ENCODE data around the gene IFT122. TPM values are rescaled to one million over a fixed set of nuclear protein-coding genes. Genes with fewer than 3 reads are reported as not detected.
"Not testable (repeated sequence)": the region's sequence is repeated elsewhere in the genome, so short reads cannot be mapped to it uniquely, and the experiment has no call there.

Gene IFT122
- total RNA-seq, 1 donor from 2014 or later, result 20.6 TPM

GRCh38 chr3:129543999-129544398, 104.0 kb downstream of the IFT122 start:
- Mint-ChIP-seq H3K27me3 (ENCODE audit: unreplicated experiment) (peaks cover 5% of the 10 kb centered on the region), H3K27ac (ENCODE audit: unreplicated experiment) (no peak overlapping the region), H3K4me3 (ENCODE audit: unreplicated experiment) (no peak overlapping the region), H3K36me3 (ENCODE audit: unreplicated experiment) (no peaks in the 10 kb centered on the region), H3K4me1 (ENCODE audit: low read depth, unreplicated experiment) (peaks cover 4% of the 10 kb centered on the region), H3K9me3 (ENCODE audit: unreplicated experiment) (peaks cover 5% of the 10 kb centered on the region)
- TF ChIP-seq CTCF (IDR thresholded peaks at IDR 0.05; ENCODE audit: partially characterized antibody, unreplicated experiment), result no peak
- DNase-seq, result no peak

- H3K4me3 Mint-ChIP-seq (ENCODE audit: unreplicated experiment); H3K4me1 Mint-ChIP-seq (ENCODE audit: low read depth, unreplicated experiment); H3K27me3 Mint-ChIP-seq (ENCODE audit: unreplicated experiment): not testable (repeated sequence)
Observed at GRCh38 chr3:129545951-129546350, 105.9 kb downstream of the IFT122 start.

DNA sequence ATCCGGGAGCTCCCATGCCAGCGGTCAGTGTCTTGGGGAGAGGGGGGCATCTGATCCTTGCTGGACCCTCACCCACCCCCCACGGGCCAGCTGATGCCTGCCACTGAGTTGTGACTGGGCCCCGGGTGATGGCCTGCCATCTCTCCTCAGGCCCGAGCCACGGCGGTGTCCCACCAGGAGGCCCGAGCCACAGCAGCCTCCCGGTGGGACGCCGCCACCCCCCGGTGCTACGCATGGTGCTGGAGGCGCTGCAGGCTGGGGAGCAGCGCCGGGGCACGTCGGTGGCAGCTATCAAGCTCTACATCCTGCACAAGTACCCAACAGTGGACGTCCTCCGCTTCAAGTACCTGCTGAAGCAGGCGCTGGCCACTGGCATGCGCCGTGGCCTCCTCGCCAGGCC, 107.2 kb downstream of the IFT122 start:
- no peak overlapping the region for H3K4me3 Mint-ChIP-seq (ENCODE audit: unreplicated experiment)
- H3K27ac Mint-ChIP-seq (ENCODE audit: unreplicated experiment), result no peak overlapping the region
- peaks cover 2% of the 10 kb centered on the region for H3K4me1 Mint-ChIP-seq (ENCODE audit: low read depth, unreplicated experiment)
- H3K36me3 Mint-ChIP-seq (ENCODE audit: unreplicated experiment), result no peaks in the 10 kb centered on the region
- TF ChIP-seq CTCF (IDR thresholded peaks at IDR 0.05; ENCODE audit: partially characterized antibody, unreplicated experiment), result no peak
- H3K9me3 Mint-ChIP-seq (ENCODE audit: unreplicated experiment), result no peaks in the 10 kb centered on the region
- H3K27me3 Mint-ChIP-seq (ENCODE audit: unreplicated experiment), result peaks cover 9% of the 10 kb centered on the region
- DNase-seq, result no peak

More at GRCh38 chr3:129545951-129546350, 105.9 kb downstream of the IFT122 start:
- DNase-seq; H3K36me3 Mint-ChIP-seq (ENCODE audit: unreplicated experiment); H3K27ac Mint-ChIP-seq (ENCODE audit: unreplicated experiment); H3K9me3 Mint-ChIP-seq (ENCODE audit: unreplicated experiment): not testable (repeated sequence)

GRCh38 chr3:129548104-129548965, 108.3 kb downstream of the IFT122 start:
- TF ChIP-seq CTCF (IDR thresholded peaks at IDR 0.05; ENCODE audit: partially characterized antibody, unreplicated experiment), result no peak
- Mint-ChIP-seq H3K4me1 (ENCODE audit: low read depth, unreplicated experiment) (peaks cover 7% of the 10 kb centered on the region), H3K36me3 (ENCODE audit: unreplicated experiment) (no peaks in the 10 kb centered on the region), H3K4me3 (ENCODE audit: unreplicated experiment) (no peak overlapping the region), H3K27me3 (ENCODE audit: unreplicated experiment) (peaks cover 13% of the 10 kb centered on the region), H3K9me3 (ENCODE audit: unreplicated experiment) (peaks cover 2% of the 10 kb centered on the region), H3K27ac (ENCODE audit: unreplicated experiment) (no peak overlapping the region)
- DNase-seq, result no peak

DNA sequence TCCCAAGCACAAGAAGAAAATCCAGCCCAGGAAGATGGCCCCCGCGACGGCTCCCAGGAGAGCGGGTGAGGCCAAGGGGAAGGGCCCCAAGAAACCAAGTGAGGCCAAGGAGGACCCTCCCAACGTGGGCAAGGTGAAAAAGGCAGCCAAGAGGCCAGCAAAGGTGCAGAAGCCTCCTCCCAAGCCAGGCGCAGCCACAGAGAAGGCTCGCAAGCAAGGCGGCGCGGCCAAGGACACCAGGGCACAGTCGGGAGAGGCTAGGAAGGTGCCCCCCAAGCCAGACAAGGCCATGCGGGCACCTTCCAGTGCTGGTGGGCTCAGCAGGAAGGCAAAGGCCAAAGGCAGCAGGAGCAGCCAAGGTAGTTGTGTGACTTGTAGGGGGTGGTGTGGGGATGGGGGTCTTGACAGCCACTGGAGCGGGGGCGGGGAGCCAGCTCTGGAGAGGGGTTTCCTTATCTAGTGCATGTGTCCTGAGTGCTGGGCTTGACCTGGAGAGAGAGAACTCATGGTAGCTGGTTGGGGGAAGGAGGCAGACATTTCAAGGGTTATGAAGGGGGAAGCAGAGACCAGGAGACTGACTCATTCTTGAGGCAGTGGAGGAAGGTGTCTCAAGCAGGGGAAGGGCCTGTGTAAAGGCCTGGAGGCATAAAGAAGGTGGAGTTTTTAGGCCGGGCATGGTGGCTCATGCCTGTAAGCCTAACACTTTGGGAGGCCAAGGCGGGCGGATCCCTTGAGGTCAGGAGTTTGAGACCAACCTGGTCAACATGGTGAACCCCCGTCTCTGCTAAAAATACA, 109.2 kb downstream of the IFT122 start:
- no peak for DNase-seq
- Mint-ChIP-seq H3K27me3 (ENCODE audit: unreplicated experiment) (peaks cover 13% of the 10 kb centered on the region), H3K4me1 (ENCODE audit: low read depth, unreplicated experiment) (peaks cover 15% of the 10 kb centered on the region), H3K27ac (ENCODE audit: unreplicated experiment) (no peak overlapping the region), H3K4me3 (ENCODE audit: unreplicated experiment) (no peak overlapping the region), H3K9me3 (ENCODE audit: unreplicated experiment) (peaks cover 2% of the 10 kb centered on the region), H3K36me3 (ENCODE audit: unreplicated experiment) (no peaks in the 10 kb centered on the region)
- no peak for TF ChIP-seq CTCF (IDR thresholded peaks at IDR 0.05; ENCODE audit: partially characterized antibody, unreplicated experiment)

Data from glutamatergic neuron (in vitro differentiated cells).